ENCODE measurements around the gene GPRIN1. TPM values are rescaled to one million over a fixed set of nuclear protein-coding genes. Genes with fewer than 3 reads are reported as not detected.

The GPRIN1 gene
- total RNA-seq, result 1 to 10 TPM; 4.6 to 5.1 TPM

GRCh38 chr5:176609724-176610434 lies at the start of gene GPRIN1:
Gene GPRIN1, minus strand, starts transcription at chr5:176610156. Its CDS starts 10,322 bp downstream, at chr5:176599834.
- ATAC-seq, result peak; percentile 80 to 84
- peak; percentile 82 for DNase-seq (ENCODE audit: low spot score in 2 of 2)
- peak within 1 kb of the TSS; percentile 39 to 60 for H3K27ac Mint-ChIP-seq

DNA sequence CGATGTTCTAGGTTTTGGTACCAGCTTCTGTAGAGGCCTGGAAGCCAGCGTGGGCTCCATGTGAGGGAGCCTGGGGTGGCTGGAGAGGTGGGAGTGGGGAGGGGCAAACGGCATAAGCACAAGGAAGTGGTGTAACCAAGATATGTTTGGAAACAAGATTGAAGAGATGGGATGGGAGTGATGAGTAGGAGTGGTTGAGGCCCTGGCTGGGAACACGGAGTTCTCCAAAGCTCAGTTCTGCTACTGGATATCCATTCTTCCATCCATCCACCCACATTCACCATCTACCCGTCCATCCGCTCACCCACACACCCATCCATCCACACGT lies 49.5 kb upstream of the GPRIN1 start:
- DNase-seq (ENCODE audit: low spot score in 2 of 2) (no peak), ATAC-seq (no peak)
- H3K36me3 Mint-ChIP-seq, result no peaks in the 10 kb centered on the region
- no peak overlapping the region for H3K27ac Mint-ChIP-seq
- no peaks in the 10 kb centered on the region for H3K9me3 Mint-ChIP-seq

More at GRCh38 chr5:176609724-176610434, at the start of gene GPRIN1:
- Mint-ChIP-seq H3K36me3 (peaks cover 8 to 9% of the 10 kb centered on the region in 2 donors), H3K9me3 (no peaks in the 10 kb centered on the region)

DNA sequence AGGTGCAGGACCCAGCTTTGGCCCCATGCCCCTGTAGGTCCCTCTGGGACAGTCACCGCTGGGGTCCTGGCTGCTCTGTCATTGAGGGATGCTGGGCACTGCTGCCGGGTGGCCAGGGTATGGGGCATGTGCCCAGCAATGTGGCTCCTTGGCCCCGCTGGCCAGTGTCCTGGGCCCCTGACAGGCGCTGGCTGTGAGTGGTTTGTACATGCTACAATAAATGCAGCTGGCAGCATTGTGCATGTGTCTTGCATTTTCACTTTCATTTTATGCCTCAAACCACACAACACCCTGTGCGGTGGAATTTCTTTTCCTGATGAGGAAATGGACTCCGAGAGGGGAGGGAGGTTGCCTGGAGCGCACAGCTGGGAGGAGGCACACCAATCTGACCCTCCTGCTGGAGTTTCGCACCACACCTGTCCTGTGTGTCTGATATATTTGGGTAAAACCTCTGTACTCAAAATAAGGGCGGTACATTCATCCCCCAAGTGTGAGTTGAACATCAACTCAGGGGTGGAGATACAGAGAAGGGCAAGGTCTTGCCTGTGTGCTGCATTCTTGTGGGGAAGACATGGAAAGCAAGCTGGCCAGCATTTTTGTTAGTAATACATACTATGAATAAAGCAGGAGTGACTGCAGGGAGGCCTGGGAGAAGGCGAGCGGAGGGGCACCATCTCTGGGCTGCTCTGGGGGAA lies 49.0 kb upstream of the GPRIN1 start:
- H3K27ac Mint-ChIP-seq, result peak overlapping the region in 1 of 2 donors; percentile 47
- no peaks in the 10 kb centered on the region for H3K36me3 Mint-ChIP-seq
- H3K9me3 Mint-ChIP-seq, result no peaks in the 10 kb centered on the region
- ATAC-seq (peak in 1 of 2 donors; percentile 28), DNase-seq (ENCODE audit: low spot score in 2 of 2) (no peak)

GRCh38 chr5:176658007-176658599 lies 48.1 kb upstream of the GPRIN1 start:
- DNase-seq (ENCODE audit: low spot score in 2 of 2) (peak in 1 of 2 donors; percentile 72), ATAC-seq (peak; percentile 58 to 62)
- Mint-ChIP-seq H3K9me3 (no peaks in the 10 kb centered on the region), H3K27ac (no peak overlapping the region), H3K36me3 (peaks cover 0 to 7% of the 10 kb centered on the region in 2 donors)

- Mint-ChIP-seq H3K36me3 (peaks cover 0 to 18% of the 10 kb centered on the region in 2 donors), H3K9me3 (no peaks in the 10 kb centered on the region)
- no peak for DNase-seq (ENCODE audit: low spot score in 2 of 2)
Observed at GRCh38 chr5:176656467-176656990, 46.6 kb upstream of the GPRIN1 start.

DNA sequence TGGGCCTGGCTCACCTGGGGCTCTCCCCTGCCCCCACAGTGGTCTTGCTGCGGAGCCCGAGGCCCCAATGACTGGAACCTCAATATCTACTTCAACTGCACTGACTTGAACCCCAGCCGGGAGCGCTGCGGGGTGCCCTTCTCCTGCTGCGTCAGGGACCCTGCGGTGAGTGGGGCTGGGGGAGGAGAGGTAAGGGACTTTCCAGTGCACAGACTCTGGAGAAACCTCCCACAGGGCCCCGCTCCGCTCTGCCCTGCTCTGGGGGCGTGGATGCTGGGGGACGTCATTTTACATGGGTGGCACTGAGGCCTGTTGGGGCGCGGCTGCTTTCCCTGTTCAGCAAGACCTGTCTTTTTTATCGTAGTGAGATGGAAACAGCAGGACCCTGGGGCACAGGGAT lies 44.9 kb upstream of the GPRIN1 start:
- Mint-ChIP-seq H3K9me3 (no peaks in the 10 kb centered on the region), H3K27ac (no peak overlapping the region), H3K36me3 (peaks cover 0 to 18% of the 10 kb centered on the region in 2 donors)
- ATAC-seq (no peak), DNase-seq (ENCODE audit: low spot score in 2 of 2) (no peak)

More at GRCh38 chr5:176656467-176656990, 46.6 kb upstream of the GPRIN1 start:
- ATAC-seq, result no peak
- no peak overlapping the region for H3K27ac Mint-ChIP-seq

DNA sequence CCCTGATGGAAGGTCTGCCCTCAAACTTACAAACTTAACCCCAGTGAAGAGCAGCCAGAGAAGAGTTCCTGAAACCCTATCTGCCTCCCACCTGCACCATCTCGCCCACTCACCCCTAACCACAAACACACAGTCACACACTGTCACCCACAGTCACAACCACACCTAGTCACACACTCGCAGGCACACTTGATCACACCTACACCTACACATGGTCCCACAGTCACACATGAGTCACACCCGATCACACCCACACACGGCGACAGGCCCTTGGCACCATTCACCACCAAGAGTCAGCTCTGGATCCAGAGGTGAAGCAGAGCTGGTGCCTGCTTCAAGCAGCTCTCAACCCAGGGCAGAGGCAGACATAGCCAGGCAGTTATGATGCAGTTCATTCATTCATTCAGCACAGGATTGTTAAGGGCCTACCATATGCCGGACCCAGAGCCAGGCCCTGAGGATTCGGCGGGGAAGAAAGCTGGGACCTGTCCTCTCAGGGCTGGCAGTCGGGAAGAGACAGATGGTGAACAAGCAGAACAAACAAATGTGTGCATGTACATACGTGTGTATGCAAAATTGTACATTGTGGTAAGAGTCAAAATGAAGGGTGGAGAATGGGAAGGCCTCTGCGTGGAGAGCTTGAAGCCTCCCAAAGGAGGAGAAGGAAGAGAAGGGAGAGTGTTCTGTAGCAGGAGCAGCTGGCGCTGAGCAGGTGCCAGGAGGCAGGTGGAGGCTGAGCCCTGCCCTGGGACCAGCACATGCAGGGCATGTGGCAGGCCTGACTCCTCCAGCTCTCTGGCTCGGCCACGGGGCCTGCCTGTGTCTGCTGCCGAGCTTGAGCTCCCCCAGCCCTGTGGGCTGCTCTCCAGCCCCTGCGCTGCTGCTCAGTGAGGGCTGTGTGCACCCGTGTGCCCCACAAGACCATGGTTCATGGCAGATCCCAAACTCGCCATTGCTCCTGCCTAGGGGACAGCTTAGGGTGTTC lies 43.7 kb upstream of the GPRIN1 start:
- peak overlapping the region; percentile 1 to 15 for H3K27ac Mint-ChIP-seq
- no peaks in the 10 kb centered on the region for H3K9me3 Mint-ChIP-seq
- DNase-seq (ENCODE audit: low spot score in 2 of 2) (peak; percentile 61 to 75), ATAC-seq (peak; percentile 81 to 84)
- H3K36me3 Mint-ChIP-seq, result peaks cover 0 to 18% of the 10 kb centered on the region in 2 donors

DNA sequence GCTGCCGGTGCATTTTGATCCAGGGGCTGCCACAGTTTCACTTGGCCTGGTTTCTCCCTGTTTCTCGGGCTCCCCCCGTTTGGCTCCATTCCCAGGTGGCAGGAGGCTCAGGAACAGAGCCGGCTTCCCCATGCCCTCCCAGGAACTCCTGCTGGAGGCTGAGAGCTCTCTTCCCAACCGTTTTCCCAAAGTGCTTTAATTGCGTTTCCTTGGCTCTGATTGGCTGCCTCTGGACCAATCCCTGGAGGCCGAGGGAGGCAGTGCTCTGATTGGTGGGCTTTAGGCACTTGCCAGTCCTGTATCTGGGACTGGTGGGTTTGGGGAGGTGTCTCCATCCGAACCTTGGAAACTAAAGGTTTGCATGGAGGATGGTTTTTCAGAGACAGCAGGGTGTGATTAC lies 42.2 kb upstream of the GPRIN1 start:
- DNase-seq (ENCODE audit: low spot score in 2 of 2) (no peak), ATAC-seq (no peak)
- Mint-ChIP-seq H3K9me3 (no peaks in the 10 kb centered on the region), H3K27ac (no peak overlapping the region), H3K36me3 (peaks cover 0 to 18% of the 10 kb centered on the region in 2 donors)

DNA sequence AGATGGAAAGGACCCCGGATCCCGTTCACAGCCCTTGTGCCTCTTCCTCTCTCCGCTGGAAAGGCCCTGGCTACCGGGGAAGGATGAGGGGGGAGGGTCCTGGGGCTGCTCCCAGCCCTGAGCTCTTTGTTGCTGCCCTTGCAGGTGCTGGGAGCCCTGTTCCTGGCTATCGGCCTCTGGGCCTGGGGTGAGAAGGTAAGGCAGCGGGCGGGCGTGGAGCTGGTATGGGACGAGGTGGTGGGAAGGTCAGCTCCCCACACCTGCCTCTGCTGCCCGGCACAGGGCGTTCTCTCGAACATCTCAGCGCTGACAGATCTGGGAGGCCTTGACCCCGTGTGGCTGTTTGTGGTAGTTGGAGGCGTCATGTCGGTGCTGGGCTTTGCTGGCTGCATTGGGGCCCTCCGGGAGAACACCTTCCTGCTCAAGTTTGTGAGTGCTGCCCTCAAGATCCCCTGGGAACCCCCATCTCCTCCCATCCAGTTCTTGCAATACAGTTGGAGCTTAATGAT lies 41.6 kb upstream of the GPRIN1 start:
- Mint-ChIP-seq H3K9me3 (no peaks in the 10 kb centered on the region), H3K27ac (no peak overlapping the region), H3K36me3 (peaks cover 0 to 18% of the 10 kb centered on the region in 2 donors)
- DNase-seq (ENCODE audit: low spot score in 2 of 2), result no peak
- ATAC-seq, result no peak

DNA sequence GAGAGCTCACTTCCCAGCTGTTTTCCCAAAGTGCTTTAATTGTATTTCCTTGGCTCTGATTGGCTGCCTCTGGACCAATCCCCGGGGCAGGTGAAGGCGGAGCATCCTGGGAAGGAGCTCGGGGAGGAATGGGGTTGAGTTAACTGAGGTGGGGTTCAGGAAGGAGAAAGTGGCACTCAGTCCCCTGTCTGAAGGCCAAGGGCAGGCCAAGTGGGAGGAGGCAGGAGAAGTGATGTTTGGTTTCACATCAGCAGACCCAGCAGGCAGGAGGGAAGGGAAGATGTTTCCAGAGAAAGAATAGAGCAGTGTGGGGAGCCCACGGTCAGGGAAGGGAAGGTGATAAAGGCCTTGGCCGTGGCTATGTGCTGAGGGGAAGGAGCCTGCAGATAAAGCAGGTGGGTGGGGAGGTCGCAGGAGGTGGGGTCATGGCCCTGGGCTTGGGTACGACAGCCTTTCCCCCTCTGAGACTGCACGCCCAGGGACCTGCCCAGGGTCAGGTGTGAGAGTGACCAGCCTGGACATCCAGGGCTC lies 40.5 kb upstream of the GPRIN1 start:
- DNase-seq (ENCODE audit: low spot score in 2 of 2), result no peak
- no peak for ATAC-seq
- Mint-ChIP-seq H3K9me3 (no peaks in the 10 kb centered on the region), H3K27ac (peak overlapping the region in 1 of 2 donors; percentile 40), H3K36me3 (peaks cover 0 to 18% of the 10 kb centered on the region in 2 donors)

GRCh38 chr5:176648474-176649194 lies 38.7 kb upstream of the GPRIN1 start:
- Mint-ChIP-seq H3K36me3 (peaks cover 0 to 17% of the 10 kb centered on the region in 2 donors), H3K9me3 (no peaks in the 10 kb centered on the region), H3K27ac (peak overlapping the region; percentile 80 to 86)
- DNase-seq (ENCODE audit: low spot score in 2 of 2) (no peak), ATAC-seq (no peak)

- Mint-ChIP-seq H3K9me3 (no peaks in the 10 kb centered on the region), H3K36me3 (peaks cover 0 to 10% of the 10 kb centered on the region in 2 donors), H3K27ac (peak overlapping the region in 1 of 2 donors; percentile 86)
- DNase-seq (ENCODE audit: low spot score in 2 of 2) (no peak), ATAC-seq (no peak)
Observed at GRCh38 chr5:176647843-176648473, 38.0 kb upstream of the GPRIN1 start.

DNA sequence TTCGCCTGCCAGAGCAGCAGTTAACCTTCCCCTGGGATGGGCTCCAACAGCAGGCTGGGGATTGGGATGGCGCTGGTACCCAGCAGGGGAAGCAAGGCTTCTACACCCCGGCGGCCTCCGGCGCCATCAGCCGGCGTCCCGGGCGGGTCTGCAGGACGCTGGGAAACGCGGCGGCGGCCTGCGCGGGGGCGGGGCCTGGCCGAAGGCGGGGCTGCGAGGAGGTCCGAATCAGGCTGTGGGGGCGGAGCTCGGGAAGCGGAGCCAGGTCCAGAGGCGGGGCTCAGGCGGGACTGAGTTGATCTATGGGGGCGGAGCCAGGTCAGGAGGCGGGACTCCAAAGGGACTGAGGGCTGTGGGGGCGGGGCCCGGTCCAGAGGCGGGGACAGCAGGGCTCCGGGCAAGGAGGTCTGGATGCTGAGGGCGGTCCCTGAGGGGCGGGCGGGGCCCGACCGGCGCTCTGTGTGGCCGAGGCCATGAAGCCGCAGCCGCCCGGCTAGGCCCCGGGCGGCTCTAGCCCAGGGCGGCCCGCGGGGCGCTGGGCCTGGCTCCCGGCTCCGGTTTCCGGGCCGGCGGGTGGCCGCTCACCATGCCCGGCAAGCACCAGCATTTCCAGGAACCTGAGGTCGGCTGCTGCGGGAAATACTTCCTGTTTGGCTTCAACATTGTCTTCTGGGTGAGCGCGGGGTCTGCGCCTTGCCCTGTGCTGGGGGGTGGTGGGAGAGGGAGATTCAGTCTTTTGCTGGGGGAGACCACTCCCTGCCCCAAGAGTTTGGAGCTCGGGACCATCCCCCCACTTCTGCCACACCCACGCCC lies 37.3 kb upstream of the GPRIN1 start, which contains the start of gene TSPAN17:
TSPAN17 (plus strand) TSS at position 455 of the 813 bp plus-strand sequence; CDS start at position 587, 132 bp downstream.
- no peaks in the 10 kb centered on the region for H3K9me3 Mint-ChIP-seq
- H3K36me3 Mint-ChIP-seq, result peaks cover 0 to 3% of the 10 kb centered on the region in 2 donors
- H3K27ac Mint-ChIP-seq, result peak within 1 kb of the TSS; percentile 86 to 92
- peak; percentile 99 to 100 for DNase-seq (ENCODE audit: low spot score in 2 of 2)
- peak; percentile 92 to 96 for ATAC-seq

- peak; percentile 19 for ATAC-seq
- no peak for DNase-seq (ENCODE audit: low spot score in 2 of 2)
- Mint-ChIP-seq H3K27ac (peak overlapping the region; percentile 84 to 92), H3K36me3 (no peaks in the 10 kb centered on the region), H3K9me3 (no peaks in the 10 kb centered on the region)
Observed at GRCh38 chr5:176646707-176647029, 36.7 kb upstream of the GPRIN1 start.

Measured in activated naive CD4-positive, alpha-beta T cell treated with anti-CD3 and anti-CD28 coated beads, Interleukin-2, amount 50 U/mL, for 72 hours (primary cell).